HG02759 (cell line): ENCODE data around the gene RNF145.
"Not testable (repeated sequence)": the region's sequence is repeated elsewhere in the genome, so short reads cannot be mapped to it uniquely, and the experiment has no call there.

Experiments used
- ATAC-seq: cut with Tn5 transposase; IDR thresholded peaks from one replicate; pipeline ENCODE4 v1.9.1; 2021; ENCODE audit warnings: mild to moderate bottlenecking, moderate library complexity; ENCODE audit not compliant: unreplicated experiment

The RNF145 gene

DNA sequence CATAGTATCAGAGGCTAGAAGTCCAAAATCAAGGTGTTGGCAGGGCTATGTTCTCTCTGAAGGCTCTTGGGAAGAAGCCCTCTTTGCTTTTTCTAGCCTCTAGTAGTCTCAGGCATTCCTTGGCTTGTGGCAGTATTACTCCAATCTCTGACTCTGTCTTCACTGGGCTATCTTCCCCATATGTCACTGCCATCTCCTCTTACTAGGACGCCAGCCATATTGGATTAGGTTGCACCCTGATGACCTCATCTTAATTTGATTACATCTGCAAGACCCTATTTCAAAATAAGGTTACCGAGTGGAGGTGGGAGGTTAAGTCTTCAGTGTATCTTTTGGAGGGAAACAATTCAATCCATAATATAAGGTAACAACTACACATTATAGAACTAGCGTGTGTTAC is 88.3 kb downstream of the RNF145 start:
- ATAC-seq: no peak

DNA sequence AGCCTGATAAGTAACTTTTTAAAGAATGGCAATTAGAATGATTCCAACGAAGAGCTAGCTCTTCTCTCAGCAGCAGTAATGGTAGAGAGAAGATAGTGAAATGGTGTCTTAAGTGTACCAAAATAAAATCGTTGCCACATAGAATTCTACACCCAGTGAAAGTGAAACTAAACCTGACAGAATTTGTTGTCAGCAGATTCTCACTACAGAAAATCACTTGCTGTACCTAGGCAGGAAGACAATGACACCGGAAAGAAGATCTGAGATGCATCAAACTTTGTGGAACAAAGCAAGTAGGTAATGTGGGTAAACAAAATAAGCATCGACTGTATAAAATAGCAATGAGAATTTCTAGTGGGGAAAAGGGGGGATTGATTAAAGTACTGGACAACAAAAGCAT is 88.9 kb downstream of the RNF145 start:
- ATAC-seq: no peak

DNA sequence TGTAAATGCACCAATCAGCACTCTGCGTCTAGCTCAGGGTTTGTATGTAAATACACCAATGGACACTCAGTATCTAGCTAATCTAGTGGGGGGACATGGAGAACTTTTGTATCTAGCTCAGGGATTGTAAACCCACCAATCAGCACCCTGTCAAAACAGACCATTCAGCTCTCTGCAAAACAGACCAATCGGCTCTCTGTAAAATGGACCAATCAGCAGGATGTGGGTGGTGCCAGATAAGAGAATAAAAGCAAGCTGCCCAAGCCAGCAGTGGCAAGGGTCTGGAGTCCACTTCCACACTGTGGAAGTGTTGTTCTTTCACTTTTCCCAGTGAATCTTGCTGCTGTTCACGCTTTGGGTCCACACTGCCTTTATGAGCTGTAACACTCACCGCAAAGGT is 89.5 kb downstream of the RNF145 start:
- not testable (repeated sequence) for ATAC-seq

DNA sequence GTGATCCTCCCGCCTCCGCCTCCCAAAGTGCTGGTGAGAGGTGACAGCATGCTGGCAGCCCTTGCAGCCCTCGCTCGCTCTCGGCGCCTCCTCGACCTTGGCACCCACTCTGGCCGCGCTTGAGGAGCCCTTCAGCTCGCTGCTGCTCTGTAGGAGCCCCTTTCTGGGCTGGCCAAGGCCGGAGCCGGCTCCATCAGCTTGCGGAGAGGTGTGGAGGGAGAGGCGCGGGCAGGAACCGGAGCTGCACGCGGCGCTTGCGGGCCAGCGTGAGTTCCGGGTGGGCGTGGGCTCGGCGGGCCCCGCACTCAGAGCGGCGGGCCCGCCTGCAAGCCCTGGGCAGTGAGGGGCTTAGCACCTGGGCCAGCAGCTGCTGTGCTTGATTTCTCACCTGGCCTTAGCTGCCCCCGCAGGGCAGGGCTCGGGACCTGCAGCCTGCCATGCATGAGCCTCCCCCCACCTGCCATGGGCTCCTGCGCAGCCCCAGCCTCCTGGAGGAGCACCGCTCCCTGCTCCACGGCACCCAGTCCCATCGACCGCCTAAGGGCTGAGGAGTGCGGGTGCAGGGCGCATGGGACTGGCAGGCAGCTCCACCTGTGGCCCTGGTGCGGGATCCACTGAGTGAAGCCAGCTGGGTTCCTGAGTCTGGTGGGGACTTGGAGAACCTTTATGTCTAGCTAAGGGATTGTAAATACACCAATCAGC is 90.2 kb downstream of the RNF145 start:
- not testable (repeated sequence) for ATAC-seq

DNA sequence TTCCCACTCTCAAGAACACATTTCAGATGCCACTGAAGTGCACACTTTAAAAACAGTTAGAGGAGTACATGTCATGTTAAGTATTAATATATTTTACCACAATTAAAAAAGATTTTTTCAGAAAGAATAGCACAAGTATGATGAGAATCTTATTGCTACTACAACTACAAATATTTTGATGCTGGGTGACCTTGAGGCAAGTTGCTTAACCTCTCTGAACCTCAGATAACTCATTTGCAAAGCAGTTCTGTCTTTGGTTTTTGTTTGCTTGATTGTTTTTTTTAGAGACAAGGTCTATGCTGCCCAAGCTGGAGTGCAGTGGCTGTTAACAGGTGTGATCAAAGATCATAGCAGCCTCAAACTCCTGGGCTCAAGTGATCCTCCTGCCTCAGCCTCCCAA is 95.9 kb downstream of the RNF145 start:
- ATAC-seq: no peak

DNA sequence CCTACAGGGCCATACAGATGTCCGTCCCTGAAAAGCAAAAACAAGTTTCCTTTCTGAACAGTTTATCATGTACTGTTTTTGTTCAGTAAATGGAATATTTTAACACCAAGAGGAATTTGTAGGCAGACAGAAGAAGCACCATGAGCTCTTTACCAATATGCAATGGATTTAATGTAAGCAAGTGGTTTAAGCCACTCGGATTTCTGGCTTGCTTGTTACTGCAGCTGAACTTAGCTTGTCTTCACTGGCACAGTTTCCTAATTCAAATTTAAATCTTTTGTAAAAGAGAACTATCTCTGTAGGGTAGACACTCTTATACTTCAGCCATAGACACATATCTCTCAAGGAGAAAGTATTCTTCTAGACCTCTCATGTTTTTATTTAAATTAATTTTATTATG is 96.9 kb downstream of the RNF145 start:
- ATAC-seq: no peak
